Measurements from ENCODE around the gene EVX1.

GRCh38 chr7:27271384-27271783 lies 28.8 kb downstream of the EVX1 start:
- TF ChIP-seq CTCF (IDR thresholded peaks at IDR 0.05) (no peak), POLR2A (IDR thresholded peaks at IDR 0.05) (no peak)

Data from thyroid gland (tissue), 4 donors.